HTERT RPE-1 (cell line): Measurements from ENCODE around the gene CD79B.
"Not testable (repeated sequence)": the region's sequence is repeated elsewhere in the genome, so short reads cannot be mapped to it uniquely, and the experiment has no call there.

Experiments used
- in situ Hi-C: fragments of 300-500 bp; cut with MboI; formaldehyde crosslinking; loops from 4 replicates; pipeline ENCODE4 v1.14.3; 2020; ENCODE audit warnings: low sequenced_read_pairs

Gene CD79B

DNA sequence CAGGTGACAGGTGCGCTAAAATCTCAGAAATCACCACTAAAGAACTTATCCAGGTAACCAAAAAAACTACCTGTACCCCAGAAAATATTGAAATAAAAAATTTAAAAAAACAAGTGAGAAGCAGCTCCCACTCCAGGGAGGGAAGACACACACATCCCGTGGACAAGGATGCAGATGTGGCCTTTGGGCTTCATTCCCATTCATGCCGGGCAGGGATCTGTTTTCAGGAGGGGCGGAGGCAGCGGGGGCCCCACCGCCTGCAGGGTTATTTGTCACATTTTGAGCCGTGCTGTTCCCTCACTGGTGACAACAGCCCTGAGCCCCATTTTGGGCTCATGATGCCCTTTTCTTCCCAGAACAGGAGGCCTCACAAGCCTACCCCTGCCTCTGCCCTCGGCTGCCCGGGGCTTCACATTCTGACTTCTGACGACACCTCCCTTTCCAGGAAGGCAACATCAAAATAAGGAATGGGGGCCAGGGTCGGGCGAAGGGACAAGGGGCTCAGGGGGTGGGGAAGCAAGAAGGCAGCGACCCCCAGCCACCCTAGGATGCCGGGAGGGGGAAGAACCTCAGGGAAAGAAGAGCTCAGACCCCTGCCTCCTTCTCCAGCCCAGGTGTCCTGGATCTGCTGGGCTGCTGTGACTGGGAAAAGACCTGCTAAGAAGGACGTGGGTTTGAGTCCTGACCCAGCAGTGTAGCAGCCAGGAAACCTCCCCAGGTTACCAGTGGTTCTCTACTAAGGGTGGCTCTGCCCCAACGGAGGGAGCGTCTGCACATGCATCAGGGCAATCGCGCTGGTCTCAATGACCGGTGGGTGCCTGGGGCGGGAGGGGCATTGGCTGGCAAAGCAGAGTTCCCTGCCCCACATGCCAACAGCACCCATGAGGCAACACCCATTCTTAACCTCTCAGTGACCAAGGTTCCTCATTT, 2.3 kb upstream of the CD79B start:
- in situ Hi-C loops, result no loop called here

- in situ Hi-C loops, result no loop called here
These were observed 1.5 kb upstream of the CD79B start for GRCh38 chr17:63933598-63933997.

- in situ Hi-C loops, result no loop called here
These were observed 590 bp upstream of the CD79B start for GRCh38 chr17:63932721-63933120.

DNA sequence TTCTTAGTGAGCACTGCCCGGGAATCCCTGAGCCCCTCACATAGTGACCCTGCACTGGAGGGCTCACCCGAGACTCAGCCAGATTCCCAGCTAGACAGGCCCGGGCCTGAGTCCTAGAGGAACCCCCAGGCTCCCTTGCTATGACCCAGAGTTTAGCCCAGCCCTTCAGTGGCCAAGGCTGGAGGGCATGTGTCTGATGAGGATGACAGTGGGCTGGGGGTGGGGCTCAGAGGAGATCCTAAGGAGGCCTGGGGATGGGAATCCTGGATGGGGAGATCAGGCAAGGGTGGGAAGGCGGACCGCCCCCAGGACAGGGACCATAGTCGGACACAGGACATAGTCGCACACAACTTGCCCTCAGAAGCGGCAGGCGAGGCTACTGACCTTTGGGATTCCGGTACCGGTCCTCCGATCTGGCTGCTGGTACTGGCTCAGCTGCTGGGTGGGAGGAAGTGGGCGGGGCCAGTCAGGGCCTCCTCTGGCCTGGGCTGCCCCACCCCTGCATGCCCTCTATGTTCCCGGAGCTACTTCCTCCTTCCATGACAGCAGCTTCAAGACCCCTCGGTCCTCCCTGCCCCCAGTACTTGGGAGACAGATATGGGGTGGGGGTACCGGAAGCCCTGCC, 1.1 kb downstream of the CD79B start:
- in situ Hi-C loops, result no loop called here

GRCh38 chr17:63929860-63930766, 2.0 kb downstream of the CD79B start:
- in situ Hi-C loops, result no loop called here

- in situ Hi-C loops, result no loop called here
These were observed 3.0 kb downstream of the CD79B start for GRCh38 chr17:63928966-63929695.

- in situ Hi-C loops, result no loop called here
These were observed 3.9 kb downstream of the CD79B start for GRCh38 chr17:63928172-63928666.

DNA sequence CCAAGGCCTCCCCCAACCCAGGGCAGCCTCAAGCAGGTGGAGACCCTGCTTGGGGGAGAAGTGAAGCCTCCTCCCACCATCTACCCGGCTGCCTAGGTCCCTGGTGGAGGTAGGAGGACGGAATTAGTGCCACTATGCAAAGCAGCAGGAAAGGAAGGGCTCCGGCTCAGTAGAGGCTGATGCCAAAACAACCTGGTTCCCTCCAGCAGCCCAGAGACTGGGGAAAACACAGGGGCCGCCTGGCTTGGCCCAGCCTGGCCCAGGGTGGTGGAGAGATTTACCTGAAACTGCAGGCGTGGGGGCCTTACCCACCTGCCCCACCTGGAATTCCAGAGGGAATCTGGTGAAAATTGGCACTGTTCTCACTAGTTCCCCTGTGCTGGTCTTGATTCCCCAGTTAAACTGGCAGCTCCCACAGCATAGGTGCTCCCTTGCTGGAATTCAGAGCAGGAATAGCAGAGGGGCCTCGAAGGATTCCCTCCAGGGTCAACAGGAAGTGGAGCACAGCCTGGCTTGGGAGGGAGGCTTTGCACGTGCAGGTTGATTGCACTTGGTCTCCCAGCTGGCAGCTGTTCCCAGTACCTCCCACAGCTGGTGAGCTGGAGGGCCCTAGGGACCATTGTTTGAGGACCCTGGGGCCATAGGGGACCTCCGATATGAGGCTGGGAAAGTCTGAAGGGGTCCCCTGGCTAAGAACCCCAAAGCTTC, 4.5 kb downstream of the CD79B start:
- in situ Hi-C loops, result no loop called here

- in situ Hi-C loops, result no loop called here
These were observed 6.0 kb downstream of the CD79B start for GRCh38 chr17:63926164-63926563.

GRCh38 chr17:63925615-63926014, 6.5 kb downstream of the CD79B start:
- in situ Hi-C loops, result no loop called here

DNA sequence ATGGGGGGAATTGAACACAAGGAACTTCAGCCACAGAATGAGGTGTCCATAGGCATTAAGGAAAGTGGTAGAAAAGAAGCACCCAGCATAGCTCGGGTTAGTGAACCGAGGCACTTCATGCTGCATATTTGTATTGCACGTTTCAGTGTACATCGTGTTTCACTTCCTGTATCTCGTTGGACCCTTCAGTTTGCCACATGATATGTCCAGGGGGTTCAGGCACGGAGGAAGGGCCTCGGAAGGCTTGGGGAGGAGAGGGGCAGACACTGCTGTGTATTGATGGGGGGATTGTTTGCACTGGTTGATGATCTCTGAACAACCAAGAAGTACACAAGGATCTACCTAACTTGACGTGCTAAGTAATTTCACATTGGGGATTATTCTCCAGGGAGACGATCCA, 9.7 kb downstream of the CD79B start:
- in situ Hi-C loops, result not testable (repeated sequence)

- in situ Hi-C loops, result not testable (repeated sequence)
These were observed 11.4 kb downstream of the CD79B start for GRCh38 chr17:63920779-63921178.

- in situ Hi-C loops, result not testable (repeated sequence)
These were observed 12.1 kb downstream of the CD79B start for GRCh38 chr17:63920050-63920449.

- in situ Hi-C loops, result no loop called here
These were observed 12.8 kb downstream of the CD79B start for GRCh38 chr17:63919311-63919723.

- in situ Hi-C loops, result not testable (repeated sequence)
These were observed 13.3 kb downstream of the CD79B start, which contains the start of gene GH1 for GRCh38 chr17:63918789-63919305. Gene GH1 (minus strand): TSS chr17:63918839. CDS start chr17:63918776, 63 bp downstream.

- in situ Hi-C loops, result no loop called here
These were observed 13.8 kb downstream of the CD79B start for GRCh38 chr17:63918305-63918704.

DNA sequence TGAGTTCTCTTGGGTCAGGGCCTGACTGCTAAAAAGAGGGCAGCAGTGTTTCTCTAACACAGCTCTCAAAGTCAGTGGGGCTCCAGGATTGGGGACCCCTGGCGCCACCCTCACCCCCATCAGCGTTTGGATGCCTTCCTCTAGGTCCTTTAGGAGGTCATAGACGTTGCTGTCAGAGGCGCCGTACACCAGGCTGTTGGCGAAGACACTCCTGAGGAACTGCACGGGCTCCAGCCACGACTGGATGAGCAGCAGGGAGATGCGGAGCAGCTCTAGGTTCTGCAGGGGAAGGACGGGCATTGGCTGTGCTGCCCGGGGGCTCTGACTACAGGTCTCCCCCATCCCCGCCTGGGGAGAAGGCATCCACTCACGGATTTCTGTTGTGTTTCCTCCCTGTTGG, 14.5 kb downstream of the CD79B start:
- in situ Hi-C loops, result no loop called here

DNA sequence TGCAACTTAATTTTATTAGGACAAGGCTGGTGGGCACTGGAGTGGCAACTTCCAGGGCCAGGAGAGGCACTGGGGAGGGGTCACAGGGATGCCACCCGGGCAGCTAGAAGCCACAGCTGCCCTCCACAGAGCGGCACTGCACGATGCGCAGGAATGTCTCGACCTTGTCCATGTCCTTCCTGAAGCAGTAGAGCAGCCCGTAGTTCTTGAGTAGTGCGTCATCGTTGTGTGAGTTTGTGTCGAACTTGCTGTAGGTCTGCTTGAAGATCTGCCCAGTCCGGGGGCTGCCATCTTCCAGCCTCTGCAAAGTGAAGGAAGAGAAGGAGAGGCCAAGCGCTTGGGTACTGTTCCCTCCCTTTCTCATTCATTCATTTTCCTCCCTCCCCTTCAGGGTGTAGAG, 14.9 kb downstream of the CD79B start:
- in situ Hi-C loops, result not testable (repeated sequence)

DNA sequence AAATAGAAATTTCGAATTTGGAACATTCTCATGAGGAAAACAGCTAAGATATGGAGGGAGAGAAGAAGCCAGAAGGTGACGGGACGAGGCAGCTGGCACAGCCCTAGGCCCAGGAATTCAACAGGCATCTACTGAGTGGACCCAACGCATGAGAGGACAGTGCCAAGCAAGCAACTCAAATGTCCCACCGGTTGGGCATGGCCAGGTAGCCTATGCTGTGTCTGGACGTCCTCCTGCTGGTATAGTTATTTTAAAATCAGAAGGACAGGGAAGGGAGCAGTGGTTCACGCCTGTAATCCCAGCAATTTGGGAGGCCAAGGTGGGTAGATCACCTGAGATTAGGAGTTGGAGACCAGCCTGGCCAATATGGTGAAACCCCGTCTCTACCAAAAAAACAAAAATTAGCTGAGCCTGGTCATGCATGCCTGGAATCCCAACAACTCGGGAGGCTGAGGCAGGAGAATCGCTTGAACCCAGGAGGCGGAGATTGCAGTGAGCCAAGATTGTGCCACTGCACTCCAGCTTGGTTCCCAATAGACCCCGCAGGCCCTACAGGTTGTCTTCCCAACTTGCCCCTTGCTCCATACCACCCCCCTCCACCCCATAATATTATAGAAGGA, 15.5 kb downstream of the CD79B start:
- in situ Hi-C loops, result no loop called here
